ENCODE results near the gene RANBP1.

The RANBP1 gene

GRCh38 chr22:20169253-20169822 is 53.4 kb downstream of the RANBP1 start:
- DNase-seq (ENCODE audit: extremely low read depth, low read depth) = no peak
- TF ChIP-seq CTCF (IDR thresholded peaks at IDR 0.05; ENCODE audit: low read depth, low read length, missing control alignments) = no peak
- H3K4me3 ChIP-seq (replicated peaks; ENCODE audit: low read depth, low read length) = no peak overlapping the region

- H3K4me3 ChIP-seq (replicated peaks; ENCODE audit: low read depth, low read length) = no peak overlapping the region
- TF ChIP-seq CTCF (IDR thresholded peaks at IDR 0.05; ENCODE audit: low read depth, low read length, missing control alignments) = no peak
- DNase-seq (ENCODE audit: extremely low read depth, low read depth) = no peak
These were observed 54.3 kb downstream of the RANBP1 start for GRCh38 chr22:20170170-20170569.

- no peak for TF ChIP-seq CTCF (IDR thresholded peaks at IDR 0.05; ENCODE audit: low read depth, low read length, missing control alignments)
- DNase-seq (ENCODE audit: extremely low read depth, low read depth) = no peak
- no peak overlapping the region for H3K4me3 ChIP-seq (replicated peaks; ENCODE audit: low read depth, low read length)
These were observed 55.6 kb downstream of the RANBP1 start for GRCh38 chr22:20171288-20172140.

GRCh38 chr22:20172141-20172613 is 56.3 kb downstream of the RANBP1 start:
- TF ChIP-seq CTCF (IDR thresholded peaks at IDR 0.05; ENCODE audit: low read depth, low read length, missing control alignments) = no peak

GRCh38 chr22:20173246-20173645 is 57.3 kb downstream of the RANBP1 start:
- no peak overlapping the region for H3K4me3 ChIP-seq (replicated peaks; ENCODE audit: low read depth, low read length)
- no peak for TF ChIP-seq CTCF (IDR thresholded peaks at IDR 0.05; ENCODE audit: low read depth, low read length, missing control alignments)
- no peak for DNase-seq (ENCODE audit: extremely low read depth, low read depth)

More at GRCh38 chr22:20172141-20172613, 56.3 kb downstream of the RANBP1 start:
- H3K4me3 ChIP-seq (replicated peaks; ENCODE audit: low read depth, low read length) = no peak overlapping the region
- no peak for DNase-seq (ENCODE audit: extremely low read depth, low read depth)

GRCh38 chr22:20173772-20174171 is 57.9 kb downstream of the RANBP1 start:
- DNase-seq (ENCODE audit: extremely low read depth, low read depth) = no peak
- no peak overlapping the region for H3K4me3 ChIP-seq (replicated peaks; ENCODE audit: low read depth, low read length)
- no peak for TF ChIP-seq CTCF (IDR thresholded peaks at IDR 0.05; ENCODE audit: low read depth, low read length, missing control alignments)
